Measurements from ENCODE around the gene HIP1R.

The HIP1R gene

GRCh38 chr12:122880155-122880667, 45.0 kb downstream of the HIP1R start:
- Histone ChIP-seq H3K4me1 (ENCODE audit: control insufficient read depth, insufficient read depth, low read depth, low read length) (peaks cover 28% of the 10 kb centered on the region), H2AFZ (ENCODE audit: low read depth, low read length) (no peak overlapping the region), H2BK120ac (ENCODE audit: low read depth, low read length) (no peak overlapping the region), H3K4me2 (ENCODE audit: low read length, poor library complexity, severe bottlenecking) (peak overlapping the region; percentile 61), H3K27me3 (ENCODE audit: control insufficient read depth in 1 of 2, insufficient read depth in 1 of 2, low read length in 2 of 2) (no peaks in the 10 kb centered on the region), H4K91ac (ENCODE audit: low read length) (no peak overlapping the region), H3K36me3 (ENCODE audit: control insufficient read depth in 1 of 2, insufficient read depth in 2 of 2, low read depth in 1 of 2, low read length in 2 of 2) (peaks cover 0 to 4% of the 10 kb centered on the region in 2 experiments), H3K9me3 (ENCODE audit: control insufficient read depth, low read length) (no peaks in the 10 kb centered on the region), H3K4me3 (ENCODE audit: insufficient read depth in 1 of 2, low read depth in 1 of 2, low read length in 2 of 2) (peak overlapping the region in 1 of 2 experiments; percentile 48), H2BK5ac (ENCODE audit: low read depth, low read length, poor library complexity, severe bottlenecking) (peak overlapping the region; percentile 75), H4K8ac (ENCODE audit: low read length) (no peak overlapping the region), H3K14ac (ENCODE audit: low read length in 2 of 2) (peak overlapping the region in 1 of 2 experiments; percentile 26), H2BK15ac (ENCODE audit: low read depth, poor library complexity, severe bottlenecking) (no peak overlapping the region), H3K27ac (ENCODE audit: low read length, poor library complexity, severe bottlenecking) (peak overlapping the region; percentile 89), H3K23ac (ENCODE audit: low read length in 2 of 2) (peak overlapping the region in 1 of 2 experiments; percentile 65), H3K18ac (ENCODE audit: low read depth in 1 of 2, low read length in 2 of 2) (peak overlapping the region in 1 of 2 experiments; percentile 35), H2BK12ac (ENCODE audit: low read length in 2 of 2) (no peak overlapping the region), H3K79me1 (replicated peaks; ENCODE audit: low read length, poor library complexity, severe bottlenecking) (peaks cover 10% of the 10 kb centered on the region), H2AK5ac (ENCODE audit: low read length, severe bottlenecking) (peak overlapping the region; percentile 57), H3K4ac (ENCODE audit: low read depth in 1 of 2, low read length in 2 of 2) (peak overlapping the region in 1 of 2 experiments; percentile 19), H3K9ac (ENCODE audit: low read length) (peak overlapping the region; percentile 70)
- peak; percentile 62 for DNase-seq
- 90% methylated on average over 10 of the region's 10 CpGs for WGBS

- Histone ChIP-seq H3K4me2 (ENCODE audit: low read length, poor library complexity, severe bottlenecking) (peak overlapping the region; percentile 61), H3K9me3 (ENCODE audit: control insufficient read depth, low read length) (no peaks in the 10 kb centered on the region), H3K4me3 (ENCODE audit: insufficient read depth in 1 of 2, low read depth in 1 of 2, low read length in 2 of 2) (peak overlapping the region in 1 of 2 experiments; percentile 48), H2AK5ac (ENCODE audit: low read length, severe bottlenecking) (peak overlapping the region; percentile 57), H3K4ac (ENCODE audit: low read depth in 1 of 2, low read length in 2 of 2) (no peak overlapping the region), H2BK120ac (ENCODE audit: low read depth, low read length) (no peak overlapping the region), H2BK5ac (ENCODE audit: low read depth, low read length, poor library complexity, severe bottlenecking) (peak overlapping the region; percentile 75), H3K4me1 (ENCODE audit: control insufficient read depth, insufficient read depth, low read depth, low read length) (peaks cover 26% of the 10 kb centered on the region), H4K91ac (ENCODE audit: low read length) (no peak overlapping the region), H3K14ac (ENCODE audit: low read length in 2 of 2) (peak overlapping the region in 1 of 2 experiments; percentile 39), H3K27me3 (ENCODE audit: control insufficient read depth in 1 of 2, insufficient read depth in 1 of 2, low read length in 2 of 2) (no peaks in the 10 kb centered on the region), H3K79me1 (replicated peaks; ENCODE audit: low read length, poor library complexity, severe bottlenecking) (peaks cover 10% of the 10 kb centered on the region), H3K36me3 (ENCODE audit: control insufficient read depth in 1 of 2, insufficient read depth in 2 of 2, low read depth in 1 of 2, low read length in 2 of 2) (peaks cover 0 to 4% of the 10 kb centered on the region in 2 experiments), H3K27ac (ENCODE audit: low read length, poor library complexity, severe bottlenecking) (peak overlapping the region; percentile 89), H3K9ac (ENCODE audit: low read length) (peak overlapping the region; percentile 70), H2AFZ (ENCODE audit: low read depth, low read length) (no peak overlapping the region), H2BK12ac (ENCODE audit: low read length in 2 of 2) (no peak overlapping the region), H3K23ac (ENCODE audit: low read length in 2 of 2) (peak overlapping the region in 1 of 2 experiments; percentile 65), H3K18ac (ENCODE audit: low read depth in 1 of 2, low read length in 2 of 2) (peak overlapping the region in 1 of 2 experiments; percentile 74), H4K8ac (ENCODE audit: low read length) (no peak overlapping the region), H2BK15ac (ENCODE audit: low read depth, poor library complexity, severe bottlenecking) (no peak overlapping the region)
- no peak for DNase-seq
- WGBS, result 79% methylated on average over 6 of the region's 8 CpGs
These were observed 45.4 kb downstream of the HIP1R start for GRCh38 chr12:122880668-122881067.

DNA sequence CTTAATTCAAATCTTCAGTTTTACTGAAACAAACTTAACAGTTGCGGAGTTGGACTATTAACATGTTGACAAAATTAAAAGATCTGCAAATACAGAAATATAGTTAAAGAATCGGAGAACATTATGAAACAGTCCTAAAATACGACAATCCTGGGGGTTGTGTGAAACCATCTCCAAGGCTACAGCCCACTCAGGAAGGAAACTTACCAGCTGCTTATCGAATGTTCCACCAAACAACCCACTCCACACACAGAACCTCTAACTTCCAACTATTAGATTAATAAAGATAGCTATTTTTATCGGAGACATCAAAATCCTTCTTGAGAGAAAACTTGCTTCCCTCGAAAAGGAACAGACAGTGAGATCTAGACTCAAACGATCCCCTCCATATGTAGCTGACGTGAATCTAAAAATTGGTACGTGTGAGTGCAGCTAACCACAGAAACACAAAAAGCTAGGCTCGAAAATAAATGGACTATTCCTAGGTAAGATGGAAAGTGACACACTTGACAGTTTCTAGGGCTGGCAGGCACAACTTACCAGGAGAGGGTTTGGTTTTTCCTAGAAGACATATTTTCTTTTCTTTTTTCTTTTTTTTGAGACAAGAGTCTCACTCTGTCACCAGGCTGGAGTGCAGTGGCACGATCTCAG, 47.8 kb downstream of the HIP1R start:
- no peak for DNase-seq
- Histone ChIP-seq H2AK5ac (ENCODE audit: low read length, severe bottlenecking) (no peak overlapping the region), H2AFZ (ENCODE audit: low read depth, low read length) (no peak overlapping the region), H3K4me1 (ENCODE audit: control insufficient read depth, insufficient read depth, low read depth, low read length) (peaks cover 31% of the 10 kb centered on the region), H3K36me3 (ENCODE audit: control insufficient read depth in 1 of 2, insufficient read depth in 2 of 2, low read depth in 1 of 2, low read length in 2 of 2) (peaks cover 0 to 4% of the 10 kb centered on the region in 2 experiments), H2BK15ac (ENCODE audit: low read depth, poor library complexity, severe bottlenecking) (no peak overlapping the region), H3K14ac (ENCODE audit: low read length in 2 of 2) (no peak overlapping the region), H4K91ac (ENCODE audit: low read length) (no peak overlapping the region), H3K18ac (ENCODE audit: low read depth in 1 of 2, low read length in 2 of 2) (no peak overlapping the region), H3K9ac (ENCODE audit: low read length) (no peak overlapping the region), H3K23ac (ENCODE audit: low read length in 2 of 2) (no peak overlapping the region), H2BK120ac (ENCODE audit: low read depth, low read length) (no peak overlapping the region), H3K9me3 (ENCODE audit: control insufficient read depth, low read length) (no peaks in the 10 kb centered on the region), H4K8ac (ENCODE audit: low read length) (no peak overlapping the region), H3K4ac (ENCODE audit: low read depth in 1 of 2, low read length in 2 of 2) (no peak overlapping the region), H3K27ac (ENCODE audit: low read length, poor library complexity, severe bottlenecking) (no peak overlapping the region), H3K4me2 (ENCODE audit: low read length, poor library complexity, severe bottlenecking) (no peak overlapping the region), H3K27me3 (ENCODE audit: control insufficient read depth in 1 of 2, insufficient read depth in 1 of 2, low read length in 2 of 2) (no peaks in the 10 kb centered on the region), H3K79me1 (replicated peaks; ENCODE audit: low read length, poor library complexity, severe bottlenecking) (peaks cover 7% of the 10 kb centered on the region), H2BK5ac (ENCODE audit: low read depth, low read length, poor library complexity, severe bottlenecking) (no peak overlapping the region), H2BK12ac (ENCODE audit: low read length in 2 of 2) (no peak overlapping the region), H3K4me3 (ENCODE audit: insufficient read depth in 1 of 2, low read depth in 1 of 2, low read length in 2 of 2) (no peak overlapping the region)
- WGBS, result 96% methylated on average over 10 of the region's 11 CpGs

DNA sequence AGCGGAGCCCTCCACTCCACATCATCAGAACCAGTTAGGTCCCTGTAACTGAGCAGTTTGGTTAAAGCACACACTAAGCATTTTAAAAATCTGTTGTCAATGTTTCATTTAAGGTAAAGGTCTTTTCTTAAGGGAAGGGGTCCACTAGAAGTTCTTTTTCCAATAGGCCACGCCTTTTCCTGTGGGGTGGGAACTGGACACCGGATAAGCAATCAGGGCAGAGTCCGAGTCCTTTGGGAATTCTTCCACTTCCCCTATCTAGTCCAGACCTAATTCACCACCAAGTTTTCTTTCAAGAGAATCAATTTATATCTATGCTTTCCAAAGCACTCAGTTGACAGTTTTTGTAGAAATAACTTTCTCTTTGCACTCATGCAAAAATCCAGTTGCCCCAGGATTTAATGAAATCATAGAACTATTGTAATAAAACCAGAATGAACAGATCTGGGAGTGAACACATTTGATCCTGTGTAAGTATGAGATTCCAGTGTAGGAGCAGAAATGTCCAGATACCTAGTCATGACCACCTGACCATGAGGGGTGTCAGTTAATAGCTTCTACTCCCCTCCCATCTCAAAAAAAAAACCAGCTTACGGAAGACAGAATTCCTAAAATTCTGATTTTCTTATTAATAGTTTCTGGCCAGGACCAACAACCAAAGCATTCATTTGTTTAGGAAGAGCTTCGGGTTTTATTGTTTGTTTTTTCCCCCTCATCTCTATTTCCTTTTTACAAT, 49.0 kb downstream of the HIP1R start:
- H3K9me3 ChIP-seq (ENCODE audit: control insufficient read depth, low read length), result no peaks in the 10 kb centered on the region
- no peak overlapping the region for H3K18ac ChIP-seq (ENCODE audit: low read depth in 1 of 2, low read length in 2 of 2)
- H3K36me3 ChIP-seq (ENCODE audit: control insufficient read depth in 1 of 2, insufficient read depth in 2 of 2, low read depth in 1 of 2, low read length in 2 of 2), result peaks cover 0 to 2% of the 10 kb centered on the region in 2 experiments
- no peak overlapping the region for H3K4ac ChIP-seq (ENCODE audit: low read depth in 1 of 2, low read length in 2 of 2)
- H3K23ac ChIP-seq (ENCODE audit: low read length in 2 of 2), result no peak overlapping the region
- no peak overlapping the region for H2BK120ac ChIP-seq (ENCODE audit: low read depth, low read length)
- H3K4me1 ChIP-seq (ENCODE audit: control insufficient read depth, insufficient read depth, low read depth, low read length), result peaks cover 36% of the 10 kb centered on the region
- H2AFZ ChIP-seq (ENCODE audit: low read depth, low read length), result no peak overlapping the region
- no peak overlapping the region for H3K14ac ChIP-seq (ENCODE audit: low read length in 2 of 2)
- peaks cover 7% of the 10 kb centered on the region for H3K79me1 ChIP-seq (replicated peaks; ENCODE audit: low read length, poor library complexity, severe bottlenecking)
- H3K27me3 ChIP-seq (ENCODE audit: control insufficient read depth in 1 of 2, insufficient read depth in 1 of 2, low read length in 2 of 2), result no peaks in the 10 kb centered on the region
- WGBS, result 87% methylated on average over 6 of the region's 6 CpGs
- H3K27ac ChIP-seq (ENCODE audit: low read length, poor library complexity, severe bottlenecking), result no peak overlapping the region
- peak overlapping the region; percentile 12 for H3K9ac ChIP-seq (ENCODE audit: low read length)
- no peak overlapping the region for H2BK5ac ChIP-seq (ENCODE audit: low read depth, low read length, poor library complexity, severe bottlenecking)
- no peak overlapping the region for H3K4me2 ChIP-seq (ENCODE audit: low read length, poor library complexity, severe bottlenecking)
- H4K8ac ChIP-seq (ENCODE audit: low read length), result no peak overlapping the region
- H2AK5ac ChIP-seq (ENCODE audit: low read length, severe bottlenecking), result no peak overlapping the region
- H2BK15ac ChIP-seq (ENCODE audit: low read depth, poor library complexity, severe bottlenecking), result no peak overlapping the region
- H3K4me3 ChIP-seq (ENCODE audit: insufficient read depth in 1 of 2, low read depth in 1 of 2, low read length in 2 of 2), result no peak overlapping the region
- H2BK12ac ChIP-seq (ENCODE audit: low read length in 2 of 2), result no peak overlapping the region
- H4K91ac ChIP-seq (ENCODE audit: low read length), result no peak overlapping the region
- no peak for DNase-seq
